Activated naive CD4-positive, alpha-beta T cell treated with anti-CD3 and anti-CD28 coated beads for 36 hours (primary cell): Measurements from ENCODE around the gene B3GNT4. TPM values are rescaled to one million over a fixed set of nuclear protein-coding genes. Genes with fewer than 3 reads are reported as not detected.

Experiments used
- total RNA-seq, 2 experiments: library from RNA; stranded (reverse); gene quantifications; one replicate each; pipeline ENCODE4 v1.2.3, GENCODE V29; 2021

The B3GNT4 gene
- total RNA-seq, 2 experiments from 2014 or later: 0.43 to 0.67 TPM

Other genes with a start within 250 kb of the B3GNT4 start
- 1 to 10 TPM; 6.1 to 6.2 TPM for gene BCL7A, start 181.8 kb upstream of the B3GNT4 start, total RNA-seq
- 10 to 100 TPM; 18.8 to 22.0 TPM for gene MLXIP, start 125.0 kb upstream of the B3GNT4 start, total RNA-seq
- gene IL31, start 29.5 kb upstream of the B3GNT4 start, total RNA-seq: not detected
- gene LRRC43, start 20.6 kb upstream of the B3GNT4 start, total RNA-seq: under 1 TPM in 1 of 2 experiments, not detected in 1; 0.60 TPM
- 10 to 100 TPM; 46.1 to 48.1 TPM for gene DIABLO, start 22.3 kb downstream of the B3GNT4 start, total RNA-seq
- gene VPS33A, start 62.8 kb downstream of the B3GNT4 start, total RNA-seq: 10 to 100 TPM; 15.9 to 17.2 TPM
- 10 to 100 TPM; 50.7 to 51.3 TPM for gene CLIP1, start 219.0 kb downstream of the B3GNT4 start, total RNA-seq